ENCODE measurements around the gene CACNA1C. TPM values are rescaled to one million over a fixed set of nuclear protein-coding genes. Genes with fewer than 3 reads are reported as not detected.

The CACNA1C gene
- total and polyA plus RNA-seq, 2 of the 4 experiments (the other 2 are of a cell fraction) = 1.6 to 2.6 TPM

DNA sequence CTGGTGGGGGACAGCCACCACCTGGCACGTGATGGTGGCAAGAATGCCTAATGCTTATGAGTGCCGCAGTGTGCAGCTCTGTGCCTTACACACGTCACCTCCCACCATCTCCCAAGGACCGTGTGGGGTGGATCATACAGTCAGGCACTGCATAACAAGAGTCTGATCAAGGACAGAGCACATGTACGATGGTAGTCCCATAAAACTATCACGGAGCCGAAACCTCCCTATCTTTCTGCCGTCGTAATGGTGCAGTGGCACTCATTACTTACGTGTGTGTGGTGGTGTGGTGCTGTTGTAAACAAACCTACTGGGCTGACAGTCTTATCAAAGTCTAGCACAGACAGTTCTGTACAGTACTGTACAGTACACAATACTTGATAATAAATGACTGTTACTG lies 89.3 kb downstream of the CACNA1C start:
- intact Hi-C loops (cut with micrococcal nuclease) = no loop called here
- POLR2A ChIA-PET (ENCODE audit: unreplicated experiment) = no interaction called here

More for the DNA sequence above, 89.3 kb downstream of the CACNA1C start:
- no peak overlapping the region for H4K5ac ChIP-seq (ENCODE audit: low read depth, low read length)
- WGBS, 2 experiments (ENCODE audit: extremely low coverage in 2 of 2, insufficient read length in 1 of 2) = no CpG with 5 or more reads among the region's 10 CpGs
- peak overlapping the region; percentile 27; the same call in 1 of the 2 replicates for H2AK5ac ChIP-seq (ENCODE audit: low read depth, low read length)
- no peak overlapping the region for H3K4ac ChIP-seq (ENCODE audit: low read depth, low read length)
- H4K8ac ChIP-seq (ENCODE audit: low read depth in 2 of 2, low read length in 2 of 2) = no peak overlapping the region
- no peak overlapping the region for H2BK5ac ChIP-seq (ENCODE audit: low read depth, low read length, poor library complexity, severe bottlenecking)
- dilution Hi-C loops (cut with HindIII; ENCODE audit: low sequenced_read_pairs, unreplicated experiment) (no loop called here), in situ Hi-C loops (cut with MboI; ENCODE audit: low sequenced_read_pairs) (no loop called here)
- TF ChIP-seq, protein P1, sequence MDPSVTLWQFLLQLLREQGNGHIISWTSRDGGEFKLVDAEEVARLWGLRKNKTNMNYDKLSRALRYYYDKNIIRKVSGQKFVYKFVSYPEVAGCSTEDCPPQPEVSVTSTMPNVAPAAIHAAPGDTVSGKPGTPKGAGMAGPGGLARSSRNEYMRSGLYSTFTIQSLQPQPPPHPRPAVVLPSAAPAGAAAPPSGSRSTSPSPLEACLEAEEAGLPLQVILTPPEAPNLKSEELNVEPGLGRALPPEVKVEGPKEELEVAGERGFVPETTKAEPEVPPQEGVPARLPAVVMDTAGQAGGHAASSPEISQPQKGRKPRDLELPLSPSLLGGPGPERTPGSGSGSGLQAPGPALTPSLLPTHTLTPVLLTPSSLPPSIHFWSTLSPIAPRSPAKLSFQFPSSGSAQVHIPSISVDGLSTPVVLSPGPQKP (IDR thresholded peaks at IDR 0.05; ENCODE audit: borderline replicate concordance, low read depth, low read length) = no peak
- TF ChIP-seq, protein P2, sequence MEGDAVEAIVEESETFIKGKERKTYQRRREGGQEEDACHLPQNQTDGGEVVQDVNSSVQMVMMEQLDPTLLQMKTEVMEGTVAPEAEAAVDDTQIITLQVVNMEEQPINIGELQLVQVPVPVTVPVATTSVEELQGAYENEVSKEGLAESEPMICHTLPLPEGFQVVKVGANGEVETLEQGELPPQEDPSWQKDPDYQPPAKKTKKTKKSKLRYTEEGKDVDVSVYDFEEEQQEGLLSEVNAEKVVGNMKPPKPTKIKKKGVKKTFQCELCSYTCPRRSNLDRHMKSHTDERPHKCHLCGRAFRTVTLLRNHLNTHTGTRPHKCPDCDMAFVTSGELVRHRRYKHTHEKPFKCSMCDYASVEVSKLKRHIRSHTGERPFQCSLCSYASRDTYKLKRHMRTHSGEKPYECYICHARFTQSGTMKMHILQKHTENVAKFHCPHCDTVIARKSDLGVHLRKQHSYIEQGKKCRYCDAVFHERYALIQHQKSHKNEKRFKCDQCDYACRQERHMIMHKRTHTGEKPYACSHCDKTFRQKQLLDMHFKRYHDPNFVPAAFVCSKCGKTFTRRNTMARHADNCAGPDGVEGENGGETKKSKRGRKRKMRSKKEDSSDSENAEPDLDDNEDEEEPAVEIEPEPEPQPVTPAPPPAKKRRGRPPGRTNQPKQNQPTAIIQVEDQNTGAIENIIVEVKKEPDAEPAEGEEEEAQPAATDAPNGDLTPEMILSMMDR (conservative IDR thresholded peaks at IDR 0.05; ENCODE audit: low read depth, low read length) = no peak
- TF ChIP-seq FOS (IDR thresholded peaks at IDR 0.05; ENCODE audit: low read depth, low read length) (no peak), MAFK (IDR thresholded peaks at IDR 0.05; ENCODE audit: low read depth, low read length) (no peak), MXI1 (IDR thresholded peaks at IDR 0.05; ENCODE audit: borderline replicate concordance, low read depth, low read length) (no peak), RAD21 (IDR thresholded peaks at IDR 0.05; ENCODE audit: low read length) (no peak), CHD1 (IDR thresholded peaks at IDR 0.05; ENCODE audit: low read depth, low read length) (no peak), MAZ (IDR thresholded peaks at IDR 0.05; ENCODE audit: borderline replicate concordance, low read depth, low read length) (no peak), CEBPB (IDR thresholded peaks at IDR 0.05; ENCODE audit: low read depth, low read length) (no peak), RCOR1 (IDR thresholded peaks at IDR 0.05; ENCODE audit: insufficient replicate concordance, low read length) (no peak), BHLHE40 (IDR thresholded peaks at IDR 0.05; ENCODE audit: low read depth, low read length) (no peak)
- TF ChIP-seq, protein P3, sequence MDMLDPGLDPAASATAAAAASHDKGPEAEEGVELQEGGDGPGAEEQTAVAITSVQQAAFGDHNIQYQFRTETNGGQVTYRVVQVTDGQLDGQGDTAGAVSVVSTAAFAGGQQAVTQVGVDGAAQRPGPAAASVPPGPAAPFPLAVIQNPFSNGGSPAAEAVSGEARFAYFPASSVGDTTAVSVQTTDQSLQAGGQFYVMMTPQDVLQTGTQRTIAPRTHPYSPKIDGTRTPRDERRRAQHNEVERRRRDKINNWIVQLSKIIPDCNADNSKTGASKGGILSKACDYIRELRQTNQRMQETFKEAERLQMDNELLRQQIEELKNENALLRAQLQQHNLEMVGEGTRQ (IDR thresholded peaks at IDR 0.05; ENCODE audit: low read depth, low read length) = no peak
- BruUV-seq (replicated peaks) = no TSS peak
- no peaks in the 10 kb centered on the region for H3K36me3 ChIP-seq (ENCODE audit: control insufficient read depth, insufficient read depth, low read length)
- H3K9ac ChIP-seq (ENCODE audit: low read depth, low read length) = no peak overlapping the region
- H3K27me3 ChIP-seq (ENCODE audit: control insufficient read depth, insufficient read depth, low read length) = peaks cover 2% of the 10 kb centered on the region; the same call in 1 of the 2 replicates
- H3K4me1 ChIP-seq (ENCODE audit: control insufficient read depth, insufficient read depth, low read length) = peaks cover 11% of the 10 kb centered on the region; the same call in 1 of the 2 replicates
- ATAC-seq (ENCODE audit: low read depth) (no peak), DNase-seq (no peak)
- H2BK120ac ChIP-seq (ENCODE audit: low read depth, low read length) = no peak overlapping the region
- no peak overlapping the region for H3K18ac ChIP-seq (ENCODE audit: low read depth, low read length)
- no peak overlapping the region for H3K27ac ChIP-seq (ENCODE audit: insufficient read depth, low read length)
- H3K79me1 ChIP-seq (ENCODE audit: low read depth in 1 of 2, low read length in 2 of 2) = peaks cover 3 to 7% of the 10 kb centered on the region in 2 experiments; a peak in 2 of 4 replicates
- CTCF ChIA-PET = no interaction called here
- no peaks in the 10 kb centered on the region for H3K9me3 ChIP-seq (ENCODE audit: control insufficient read depth, insufficient read depth, low read length)
- H3K14ac ChIP-seq (replicated peaks; ENCODE audit: low read depth, low read length) = no peak overlapping the region; the same call in 1 of the 2 replicates
- no peak overlapping the region for H3K4me2 ChIP-seq (ENCODE audit: low read depth, low read length)
- H4K20me1 ChIP-seq (ENCODE audit: insufficient read depth, low read length) = no peaks in the 10 kb centered on the region
- no peak overlapping the region for H3K56ac ChIP-seq (ENCODE audit: extremely low read depth, insufficient read depth, low read length)
- H3K23ac ChIP-seq (ENCODE audit: low read depth, low read length) = no peak overlapping the region
- no peak overlapping the region for H2AK9ac ChIP-seq (replicated peaks; ENCODE audit: low read depth, low read length, poor library complexity)
- no peak overlapping the region for H3K4me3 ChIP-seq (ENCODE audit: insufficient read depth, low read depth, low read length)
- H3K9me1 ChIP-seq (ENCODE audit: insufficient read depth, low read length) = peaks cover 12% of the 10 kb centered on the region
- no peak overlapping the region for H2BK20ac ChIP-seq (ENCODE audit: low read depth, low read length)
- no peak overlapping the region for H4K91ac ChIP-seq (ENCODE audit: insufficient read depth, low read depth, low read length)
- H2AFZ ChIP-seq (replicated peaks; ENCODE audit: low read length, poor library complexity) = no peak overlapping the region
- H2BK15ac ChIP-seq (ENCODE audit: low read depth, low read length) = no peak overlapping the region

Measured in IMR-90 (cell line).